G401 (cell line): ENCODE measurements around the gene FIGLA. TPM values are rescaled to one million over a fixed set of nuclear protein-coding genes. Genes with fewer than 3 reads are reported as not detected.

Experiments used
- DNase-seq: peaks from one replicate; pipeline ENCODE4 v3.0.0-alpha.2; 2015; ENCODE audit warnings: low spot score
- in situ Hi-C: cut with HindIII; loops from 2 replicates; pipeline ENCODE4 v1.10.0; 2016; ENCODE audit warnings: low sequenced_read_pairs, mixed read lengths
- total RNA-seq: library from RNA; depleted of rRNA; stranded (reverse); fragments of >200 nt; shearing (Covaris generic); gene quantifications from 2 replicates; pipeline ENCODE4 v1.2.3, GENCODE V29; 2014; rRNA removed

The FIGLA gene, protein sequence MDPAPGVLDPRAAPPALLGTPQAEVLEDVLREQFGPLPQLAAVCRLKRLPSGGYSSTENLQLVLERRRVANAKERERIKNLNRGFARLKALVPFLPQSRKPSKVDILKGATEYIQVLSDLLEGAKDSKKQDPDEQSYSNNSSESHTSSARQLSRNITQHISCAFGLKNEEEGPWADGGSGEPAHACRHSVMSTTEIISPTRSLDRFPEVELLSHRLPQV
- total RNA-seq, result not detected in 2 replicates

DNA sequence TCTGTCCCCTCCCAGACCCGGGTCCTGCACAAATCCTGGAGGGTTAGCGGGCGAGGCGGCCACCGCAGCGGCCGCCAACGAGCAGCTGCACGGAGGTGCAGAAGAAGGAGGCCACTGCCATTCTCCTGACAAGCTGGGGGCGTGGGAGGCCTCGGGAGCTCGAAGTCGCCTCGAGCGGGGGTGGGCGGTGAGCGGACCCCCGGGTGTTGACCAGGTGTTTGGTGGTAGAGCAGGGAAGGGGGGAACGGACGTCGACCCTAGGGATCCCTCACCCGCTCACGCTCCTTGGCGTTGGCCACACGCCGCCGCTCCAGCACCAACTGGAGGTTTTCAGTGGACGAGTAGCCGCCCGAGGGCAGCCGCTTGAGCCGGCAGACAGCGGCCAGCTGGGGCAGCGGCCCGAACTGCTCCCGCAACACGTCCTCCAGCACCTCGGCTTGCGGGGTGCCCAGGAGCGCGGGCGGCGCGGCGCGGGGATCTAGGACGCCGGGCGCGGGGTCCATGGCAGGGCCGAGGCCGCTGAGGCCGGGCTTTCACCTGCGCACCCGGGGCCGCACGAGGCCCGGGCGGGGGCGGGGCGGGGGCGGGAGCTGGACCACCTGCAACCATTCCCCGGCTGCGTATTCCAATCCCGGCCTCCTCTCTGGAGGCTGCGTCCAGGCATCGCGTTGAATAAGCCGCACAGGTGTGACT, at the start of gene FIGLA:
TSS of gene FIGLA (minus strand) at position 508 of the 693 bp plus-strand sequence. CDS start at position 503, 5 bp downstream.
- no peak for DNase-seq
- in situ Hi-C loops, result no loop called here

DNA sequence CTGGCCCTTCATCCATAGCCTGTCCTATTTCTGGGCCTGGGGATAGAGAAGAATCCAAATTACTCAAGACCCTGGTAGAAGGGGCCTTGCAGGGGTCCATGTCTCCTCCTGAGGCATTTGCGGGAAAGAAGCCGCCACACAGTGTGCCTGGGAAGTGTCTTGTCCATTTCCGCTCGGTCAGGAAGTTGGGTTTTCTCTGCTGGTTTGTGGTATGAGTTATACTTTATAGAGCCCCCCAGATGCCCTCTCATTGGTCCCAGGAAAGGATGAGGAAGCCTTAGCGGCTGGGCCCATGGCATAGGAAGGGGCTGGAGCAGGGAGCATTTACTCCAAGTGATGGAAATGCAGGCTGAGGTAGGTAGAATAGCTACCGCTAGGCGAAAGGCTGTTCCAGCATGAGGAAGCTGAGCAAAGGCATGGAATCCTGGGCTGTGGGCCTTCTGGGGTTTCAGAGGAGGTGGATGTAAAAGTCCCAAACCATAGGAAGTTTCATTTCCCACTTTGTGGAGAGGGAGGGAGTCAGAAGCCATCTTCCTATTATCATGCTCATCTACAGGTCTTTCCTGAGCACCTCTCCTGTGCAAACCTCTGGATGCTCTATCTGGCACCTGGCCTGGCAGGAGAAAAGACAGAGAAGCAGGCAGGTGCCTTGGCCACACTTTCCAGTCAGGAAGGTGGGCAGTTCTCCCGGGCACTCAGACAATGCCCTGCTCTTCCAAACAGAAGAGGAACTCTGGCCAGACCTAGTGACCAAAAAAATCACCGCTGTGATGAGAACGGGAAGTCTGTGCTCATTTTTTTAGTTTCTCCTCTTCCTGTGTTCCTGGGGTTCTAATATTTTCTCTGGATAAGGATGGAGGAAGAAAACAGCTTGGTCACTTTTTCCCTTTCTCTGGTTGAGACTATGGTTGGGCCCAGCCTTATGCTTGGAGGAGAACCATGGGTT, 47.8 kb upstream of the FIGLA start:
- no peak for DNase-seq
- in situ Hi-C loops, result no loop called here

DNA sequence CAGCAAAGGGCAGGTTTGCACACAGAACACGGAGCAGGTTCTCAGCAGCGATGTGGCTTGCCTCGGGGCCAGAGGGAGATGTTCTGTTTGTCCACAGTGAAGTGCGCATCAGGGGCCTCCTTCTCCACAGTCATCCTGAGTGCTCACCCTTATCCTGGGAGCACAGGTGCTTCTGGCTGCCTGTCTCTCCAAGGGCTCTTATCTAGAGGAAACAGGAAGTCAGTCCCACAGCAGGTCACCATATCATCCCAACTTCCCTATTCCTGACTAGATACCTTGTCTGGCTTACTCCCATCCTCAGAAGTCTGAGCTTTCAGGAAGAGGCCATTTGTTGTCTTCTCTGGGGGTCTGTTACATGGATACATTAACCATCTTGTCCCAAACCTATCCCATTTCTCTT, 45.2 kb upstream of the FIGLA start, which contains the start of gene CD207:
TSS of gene CD207 (minus strand) at position 174 of the 400 bp plus-strand sequence. CDS start at position 134, 40 bp downstream.
- in situ Hi-C loops, result no loop called here

DNA sequence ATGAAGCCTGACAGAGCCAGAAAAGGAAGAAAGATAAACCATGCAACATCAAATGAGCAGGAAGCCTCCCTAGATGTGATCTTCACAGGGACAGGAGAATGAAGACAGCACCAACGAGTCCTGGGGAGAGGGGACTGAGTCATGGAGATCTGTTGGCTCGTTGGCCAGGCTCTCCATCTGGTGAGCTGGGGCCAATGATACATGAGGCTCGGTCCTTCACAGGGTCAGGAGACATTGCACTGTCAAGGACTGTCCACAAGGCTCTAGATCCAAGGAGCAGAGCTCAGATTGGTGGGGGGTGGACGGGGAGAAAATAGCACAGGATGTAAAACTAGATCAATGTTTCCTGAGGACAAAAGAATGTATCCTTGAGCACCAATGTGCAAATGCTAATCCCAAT, 44.4 kb upstream of the FIGLA start:
- DNase-seq, result no peak

More for the DNA sequence above, 45.2 kb upstream of the FIGLA start, which contains the start of gene CD207:
- no peak for DNase-seq

DNA sequence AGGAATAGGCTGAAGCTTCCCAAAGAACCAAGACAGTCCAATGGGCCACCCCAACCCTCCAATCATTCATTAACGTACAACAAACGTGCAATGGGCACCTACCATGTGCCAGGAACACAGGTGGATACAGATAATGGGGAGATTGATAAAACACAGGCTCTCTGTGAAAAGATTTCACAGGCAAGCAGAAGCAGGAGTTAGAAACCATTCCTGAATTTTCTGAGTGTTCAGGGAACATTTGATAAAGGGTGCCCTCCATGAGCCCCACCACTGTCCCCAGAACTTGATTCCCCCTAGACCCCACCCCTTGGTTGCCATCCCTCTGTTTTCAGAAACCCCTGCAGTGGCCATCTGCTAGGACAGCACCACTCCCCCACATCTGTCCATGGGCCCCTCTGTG, 43.7 kb upstream of the FIGLA start:
- in situ Hi-C loops, result no loop called here
- DNase-seq, result no peak

More for the DNA sequence above, 44.4 kb upstream of the FIGLA start:
- in situ Hi-C loops, result no loop called here

DNA sequence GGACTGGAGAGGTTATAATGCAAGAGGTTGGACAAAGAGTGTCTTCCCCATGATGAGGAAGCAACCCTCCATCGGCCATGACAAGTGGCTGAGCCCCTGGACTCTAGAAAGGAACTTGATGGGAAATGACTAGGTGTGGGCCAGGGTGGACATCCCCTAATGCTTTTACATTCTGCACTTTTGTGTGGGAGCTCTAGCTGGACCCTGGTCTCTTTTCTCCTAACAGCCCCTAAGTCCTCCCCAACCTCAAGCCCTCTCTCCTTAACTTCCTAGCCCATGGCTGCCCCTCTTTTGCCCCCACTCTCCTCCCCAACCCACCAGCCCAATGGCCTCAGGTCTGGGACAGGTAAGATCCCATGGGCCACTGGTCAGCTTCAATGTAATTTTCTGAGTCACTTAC, 42.8 kb upstream of the FIGLA start:
- in situ Hi-C loops, result no loop called here
- DNase-seq, result no peak

DNA sequence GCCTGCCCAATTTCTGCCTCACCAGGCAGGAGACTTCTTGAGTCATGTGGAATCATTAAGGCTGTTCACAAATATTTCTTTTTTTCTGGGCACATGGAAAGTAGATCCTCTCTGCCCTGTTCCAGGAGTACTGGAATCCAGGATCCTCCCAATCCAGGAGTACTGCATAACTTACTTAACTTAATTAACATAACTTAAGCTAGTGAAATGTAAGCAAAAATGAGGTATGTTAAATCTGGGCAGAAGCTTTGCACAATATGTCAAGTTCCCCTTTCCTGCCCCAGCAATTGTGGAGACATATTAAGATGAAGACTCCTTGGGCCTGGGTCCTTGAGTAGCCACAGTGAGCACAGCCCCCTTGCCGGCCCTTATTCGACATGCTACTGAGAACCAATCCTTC, 41.9 kb upstream of the FIGLA start:
- no peak for DNase-seq
- in situ Hi-C loops, result no loop called here

DNA sequence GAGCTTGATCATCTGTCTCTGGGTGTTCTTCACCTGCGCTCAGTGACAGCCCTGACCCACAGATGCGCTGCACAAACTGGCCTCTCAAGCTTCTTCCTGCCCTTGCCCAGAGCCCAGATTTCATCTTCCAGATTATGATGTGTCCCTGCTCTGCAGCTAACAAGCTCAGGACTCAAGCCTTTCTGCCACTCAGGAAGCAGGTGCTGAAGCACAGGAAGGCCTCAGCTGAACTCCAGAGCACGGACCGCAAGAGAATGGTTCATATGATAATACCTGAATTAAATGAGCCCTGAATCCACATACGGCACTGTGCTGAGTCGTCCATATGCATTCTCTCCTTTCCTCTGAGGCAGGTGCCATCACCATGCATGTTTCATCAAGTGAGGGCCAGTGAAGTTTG, 41.4 kb upstream of the FIGLA start:
- in situ Hi-C loops, result no loop called here
- no peak for DNase-seq

DNA sequence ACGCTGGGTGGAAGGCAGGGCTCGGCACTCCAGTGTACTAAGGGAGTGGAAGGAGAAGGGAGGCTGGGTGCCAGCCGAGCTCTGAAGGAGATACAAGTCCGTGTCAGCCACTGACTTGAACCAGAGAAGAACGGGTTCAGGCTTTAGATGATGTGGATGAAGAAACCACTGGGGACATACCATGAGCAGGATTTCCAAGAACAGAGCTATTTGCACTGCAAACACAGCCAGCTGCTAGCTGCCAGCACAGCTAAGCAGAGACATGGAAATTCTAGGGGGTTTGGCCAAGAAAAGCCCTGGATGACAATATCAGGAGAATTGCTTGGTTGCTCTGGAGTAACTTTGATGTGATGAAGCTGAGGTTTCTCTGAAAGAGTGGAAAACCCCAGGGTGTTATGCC, 39.9 kb upstream of the FIGLA start:
- in situ Hi-C loops, result no loop called here

DNA sequence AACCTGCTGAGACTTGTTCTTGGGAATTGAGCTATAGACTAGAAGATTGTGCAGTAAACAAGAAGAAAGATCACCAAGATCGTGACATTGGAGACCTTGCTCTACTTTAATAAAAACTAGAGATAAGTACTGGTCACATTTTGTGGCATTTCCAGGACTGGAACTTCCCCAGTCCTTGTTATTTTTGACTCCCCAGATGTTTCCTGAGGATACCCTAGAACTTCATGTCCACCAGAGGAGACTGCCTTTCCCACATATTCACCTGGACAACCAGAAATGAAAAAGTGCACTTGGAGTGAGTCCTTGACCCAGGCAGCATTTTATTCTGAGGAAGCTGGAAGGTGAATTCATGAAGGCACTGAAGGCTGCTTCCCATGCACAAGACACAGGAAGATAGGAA, 39.5 kb upstream of the FIGLA start:
- DNase-seq, result no peak
- in situ Hi-C loops, result no loop called here

More for the DNA sequence above, 39.9 kb upstream of the FIGLA start:
- DNase-seq, result no peak

DNA sequence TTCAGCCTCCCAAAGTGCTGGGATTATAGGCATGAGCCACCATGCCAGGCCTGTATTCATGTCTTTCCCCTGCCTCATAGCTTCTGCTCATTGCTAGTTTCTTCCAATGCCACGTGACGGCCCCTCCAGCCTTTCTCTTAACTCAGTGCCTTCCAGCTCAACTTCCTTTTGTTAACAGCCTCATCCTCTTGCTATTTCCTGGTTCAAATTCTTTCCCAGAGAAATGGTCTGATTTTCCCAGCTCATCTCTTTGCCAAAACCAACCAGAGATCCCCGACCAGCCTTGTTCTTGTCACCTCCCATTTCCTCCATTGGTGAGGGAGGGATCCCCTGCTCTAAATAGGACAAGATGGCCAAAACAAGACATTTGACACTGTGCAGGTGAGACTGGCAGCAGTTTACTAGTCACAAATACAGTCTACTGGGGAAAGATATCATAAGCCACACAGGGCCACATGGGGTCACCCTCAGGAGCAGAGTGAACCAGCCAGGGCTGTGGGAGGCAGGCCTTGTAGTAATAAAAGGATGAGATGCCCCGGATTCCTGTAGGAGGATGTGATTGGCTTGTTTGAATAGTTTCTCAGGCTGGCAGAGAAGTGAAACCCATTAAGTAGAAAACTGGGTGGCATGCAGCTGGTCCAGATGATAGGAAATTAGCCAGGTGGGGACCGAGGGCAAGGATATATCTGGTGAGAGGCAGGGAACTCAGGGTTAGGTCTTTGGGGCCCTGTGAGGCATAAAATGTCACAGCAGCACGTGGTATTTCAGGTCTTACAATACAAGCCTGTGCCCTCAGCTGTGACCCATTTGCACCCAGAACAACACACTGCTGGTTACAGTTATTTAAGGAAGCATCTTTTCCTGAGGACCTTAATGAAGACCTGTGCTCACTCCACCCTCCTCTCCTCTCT, 38.7 kb upstream of the FIGLA start:
- no peak for DNase-seq
- in situ Hi-C loops, result no loop called here

DNA sequence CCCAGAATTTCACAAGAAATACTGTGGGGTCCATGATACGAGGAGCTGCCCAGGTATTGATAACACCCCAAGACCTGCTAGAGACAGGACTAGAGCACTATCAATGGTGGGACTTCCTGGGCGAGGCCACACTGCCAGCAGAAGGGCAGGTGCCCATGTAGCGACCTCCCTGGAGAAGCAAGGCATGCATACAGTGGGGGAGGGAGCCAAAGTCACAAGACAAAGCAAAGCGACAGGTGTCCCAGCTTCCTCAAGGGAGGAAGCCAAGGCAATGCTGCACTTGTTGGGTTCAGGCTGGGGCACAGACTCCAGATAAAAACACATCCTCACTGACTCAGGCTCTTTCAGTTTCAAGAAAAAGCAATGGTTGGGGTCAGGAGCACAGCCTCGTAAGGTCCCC, 37.7 kb upstream of the FIGLA start:
- in situ Hi-C loops, result no loop called here
- no peak for DNase-seq

DNA sequence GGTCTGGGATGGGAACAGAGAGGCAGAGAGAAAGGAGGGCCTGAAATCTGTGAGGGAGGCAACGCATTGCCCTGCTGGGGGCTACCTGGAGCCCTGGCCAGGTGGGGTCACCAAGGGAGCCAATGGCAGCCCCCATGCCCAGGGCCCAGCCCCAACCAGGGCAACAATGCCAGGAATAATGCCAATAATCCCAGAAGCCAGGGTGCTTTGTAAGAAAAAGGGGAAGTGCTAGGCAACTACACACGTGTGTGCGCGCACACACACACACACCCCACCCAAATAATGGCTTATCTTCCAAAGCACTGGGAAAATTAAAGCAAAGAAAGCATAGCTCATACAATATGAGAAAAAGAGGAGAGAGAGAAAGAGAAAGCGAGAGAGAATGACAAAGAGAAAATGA, 36.9 kb upstream of the FIGLA start:
- in situ Hi-C loops, result no loop called here

DNA sequence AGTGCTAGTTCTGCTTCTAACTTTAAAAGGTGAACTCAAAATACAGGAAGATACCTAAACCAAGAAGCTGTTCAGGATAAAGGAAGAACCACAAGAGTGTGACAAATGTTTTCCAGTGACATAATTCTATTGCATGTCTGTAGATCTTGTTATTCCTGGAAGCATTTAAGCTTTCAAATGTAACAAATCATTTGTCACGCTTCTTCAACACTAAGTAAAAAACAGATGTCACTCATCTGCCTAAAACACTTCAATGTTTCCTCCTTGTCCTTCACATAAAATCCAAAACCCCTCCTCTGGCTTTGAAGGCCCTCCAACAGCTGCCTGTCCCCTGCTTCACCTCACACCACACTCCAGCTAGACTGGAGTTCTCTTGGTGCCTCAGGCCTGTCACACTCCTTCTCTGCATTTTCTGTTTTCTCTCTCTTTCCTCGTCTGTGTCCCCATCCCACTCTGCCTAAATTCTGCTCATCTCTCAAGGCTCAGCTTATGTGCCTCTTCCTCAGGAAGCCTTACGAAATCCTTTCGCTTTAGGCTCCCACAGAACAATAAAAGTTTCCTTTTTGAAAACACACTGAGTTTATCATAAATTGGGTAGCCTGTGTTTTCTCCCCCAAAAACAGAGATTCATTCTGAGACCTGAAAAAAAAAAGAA, 36.4 kb upstream of the FIGLA start:
- in situ Hi-C loops, result no loop called here

More for the DNA sequence above, 36.9 kb upstream of the FIGLA start:
- DNase-seq, result no peak

DNA sequence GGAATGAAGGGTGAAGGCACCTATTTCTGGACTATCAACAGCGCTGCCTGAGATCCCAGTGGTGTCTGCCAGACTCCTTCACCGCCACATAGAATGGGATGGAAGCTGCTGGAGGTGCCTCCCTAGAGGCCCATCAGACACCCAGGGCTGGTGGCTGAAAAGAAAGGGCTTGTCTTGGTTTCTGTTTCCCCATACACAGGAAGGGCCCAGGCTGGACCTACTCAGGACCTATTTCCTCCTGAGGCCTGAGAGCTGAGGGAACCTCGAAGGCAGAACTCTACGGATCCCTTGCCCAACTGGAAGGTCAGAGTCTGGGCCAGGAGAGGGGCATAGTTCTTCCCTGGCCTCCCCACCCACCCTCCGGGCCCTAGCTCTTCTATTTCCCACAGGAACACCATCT, 32.8 kb upstream of the FIGLA start:
- in situ Hi-C loops, result no loop called here
- DNase-seq, result no peak

More for the DNA sequence above, 36.4 kb upstream of the FIGLA start:
- no peak for DNase-seq

DNA sequence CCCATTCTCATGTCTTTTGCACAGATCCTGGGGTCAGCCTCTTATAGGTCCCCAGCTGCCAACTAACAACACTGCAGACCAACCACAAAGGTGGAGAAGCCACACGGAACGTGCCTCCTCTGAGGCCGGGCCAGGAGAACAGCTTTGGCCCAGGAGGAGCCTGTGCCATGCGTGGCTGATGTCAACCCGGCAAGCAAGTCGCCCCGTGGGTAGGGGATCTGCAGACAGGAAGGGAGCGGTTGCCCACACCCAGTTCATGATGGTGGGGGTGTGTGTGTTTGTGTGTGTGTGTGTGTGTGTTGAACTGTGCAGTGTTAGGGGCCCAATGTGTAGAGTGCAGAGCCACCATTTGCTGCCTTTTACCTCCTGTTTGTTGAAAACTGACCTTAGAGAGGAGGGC, 32.4 kb upstream of the FIGLA start:
- in situ Hi-C loops, result no loop called here

DNA sequence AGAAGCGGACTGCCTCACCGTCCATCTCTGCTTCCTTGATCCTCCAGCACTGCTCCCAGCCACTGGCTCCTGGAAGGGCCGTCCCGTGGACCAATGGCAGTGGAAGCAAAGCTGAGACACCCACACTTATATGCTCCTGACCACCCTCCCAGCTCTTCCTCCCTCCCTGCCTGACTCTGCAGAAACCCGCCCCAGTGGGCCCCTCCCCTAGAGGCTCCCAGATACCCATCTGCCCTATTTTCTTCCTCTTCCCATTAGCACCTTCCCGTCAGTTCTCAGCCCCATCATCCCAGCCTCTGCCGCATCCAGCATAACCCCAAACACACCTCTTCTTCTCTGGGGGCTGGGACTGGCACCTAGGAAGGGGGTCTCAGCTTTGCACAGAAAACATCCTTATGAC, 30.1 kb upstream of the FIGLA start, which contains the start of gene CLEC4F:
TSS of gene CLEC4F (minus strand) at position 101 of the 400 bp plus-strand sequence. CDS start at position 25, 76 bp downstream.
- no peak for DNase-seq
- in situ Hi-C loops, result no loop called here

More for the DNA sequence above, 32.4 kb upstream of the FIGLA start:
- DNase-seq, result no peak
